ENCODE results near the gene PPP3R1. TPM values are rescaled to one million over a fixed set of nuclear protein-coding genes. Genes with fewer than 3 reads are reported as not detected.

The PPP3R1 gene
- total and polyA plus RNA-seq, 9 of the 15 experiments (the other 6 are each of a cell fraction or from before 2014, with no cell fraction given): 3.7 to 70.0 (median 24.8) TPM

GRCh38 chr2:68251855-68252399 is 405 bp downstream of the PPP3R1 start (continued):
- TF ChIP-seq NFIC (IDR thresholded peaks at IDR 0.05): 0 out of 2 replicates have a peak, but pooled peaks have one; percentile 9
- no peak for TF ChIP-seq IRF2 (CRISPR knock-in tag; IDR thresholded peaks at IDR 0.05)
- TF ChIP-seq ZFP36 (IDR thresholded peaks at IDR 0.05; ENCODE audit: low read depth, low read length, partially characterized antibody): no peak
- no peak for TF ChIP-seq PHF20 (IDR thresholded peaks at IDR 0.05; ENCODE audit: partially characterized antibody)
- no peak for TF ChIP-seq ZNF561 (CRISPR knock-in tag; conservative IDR thresholded peaks at IDR 0.05)
- TF ChIP-seq ZNF232 (CRISPR knock-in tag; IDR thresholded peaks at IDR 0.05): no peak
- TF ChIP-seq BRF2 (IDR thresholded peaks at IDR 0.05; ENCODE audit: borderline replicate concordance, insufficient read depth, insufficient read length): no peak
- peak; percentile 29; the same call in 1 of the 2 replicates for TF ChIP-seq PHF8 (IDR thresholded peaks at IDR 0.05; ENCODE audit: borderline replicate concordance, low read length)
- no peak for TF ChIP-seq XRCC3 (IDR thresholded peaks at IDR 0.05)
- TF ChIP-seq, protein P1, sequence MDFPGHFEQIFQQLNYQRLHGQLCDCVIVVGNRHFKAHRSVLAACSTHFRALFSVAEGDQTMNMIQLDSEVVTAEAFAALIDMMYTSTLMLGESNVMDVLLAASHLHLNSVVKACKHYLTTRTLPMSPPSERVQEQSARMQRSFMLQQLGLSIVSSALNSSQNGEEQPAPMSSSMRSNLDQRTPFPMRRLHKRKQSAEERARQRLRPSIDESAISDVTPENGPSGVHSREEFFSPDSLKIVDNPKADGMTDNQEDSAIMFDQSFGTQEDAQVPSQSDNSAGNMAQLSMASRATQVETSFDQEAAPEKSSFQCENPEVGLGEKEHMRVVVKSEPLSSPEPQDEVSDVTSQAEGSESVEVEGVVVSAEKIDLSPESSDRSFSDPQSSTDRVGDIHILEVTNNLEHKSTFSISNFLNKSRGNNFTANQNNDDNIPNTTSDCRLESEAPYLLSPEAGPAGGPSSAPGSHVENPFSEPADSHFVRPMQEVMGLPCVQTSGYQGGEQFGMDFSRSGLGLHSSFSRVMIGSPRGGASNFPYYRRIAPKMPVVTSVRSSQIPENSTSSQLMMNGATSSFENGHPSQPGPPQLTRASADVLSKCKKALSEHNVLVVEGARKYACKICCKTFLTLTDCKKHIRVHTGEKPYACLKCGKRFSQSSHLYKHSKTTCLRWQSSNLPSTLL (IDR thresholded peaks at IDR 0.05): no peak
- no peak for TF ChIP-seq CHD4 (IDR thresholded peaks at IDR 0.05; ENCODE audit: insufficient read depth, insufficient replicate concordance, low read depth, low read length, poor library complexity, severe bottlenecking)
- TF ChIP-seq ZNF133 (CRISPR knock-in tag; IDR thresholded peaks at IDR 0.05): no peak
- TF ChIP-seq PHTF2 (CRISPR knock-in tag; IDR thresholded peaks at IDR 0.05): no peak
- TF ChIP-seq, protein P2, sequence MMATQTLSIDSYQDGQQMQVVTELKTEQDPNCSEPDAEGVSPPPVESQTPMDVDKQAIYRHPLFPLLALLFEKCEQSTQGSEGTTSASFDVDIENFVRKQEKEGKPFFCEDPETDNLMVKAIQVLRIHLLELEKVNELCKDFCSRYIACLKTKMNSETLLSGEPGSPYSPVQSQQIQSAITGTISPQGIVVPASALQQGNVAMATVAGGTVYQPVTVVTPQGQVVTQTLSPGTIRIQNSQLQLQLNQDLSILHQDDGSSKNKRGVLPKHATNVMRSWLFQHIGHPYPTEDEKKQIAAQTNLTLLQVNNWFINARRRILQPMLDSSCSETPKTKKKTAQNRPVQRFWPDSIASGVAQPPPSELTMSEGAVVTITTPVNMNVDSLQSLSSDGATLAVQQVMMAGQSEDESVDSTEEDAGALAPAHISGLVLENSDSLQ (IDR thresholded peaks at IDR 0.05): no peak
- no peak for TF ChIP-seq HSF4 (CRISPR knock-in tag; IDR thresholded peaks at IDR 0.05; ENCODE audit: borderline replicate concordance)
- TF ChIP-seq MTA1 (IDR thresholded peaks at IDR 0.05; ENCODE audit: borderline replicate concordance): no peak
- TF ChIP-seq ELF1 (tag; IDR thresholded peaks at IDR 0.05): no peak
- TF ChIP-seq, protein P3, sequence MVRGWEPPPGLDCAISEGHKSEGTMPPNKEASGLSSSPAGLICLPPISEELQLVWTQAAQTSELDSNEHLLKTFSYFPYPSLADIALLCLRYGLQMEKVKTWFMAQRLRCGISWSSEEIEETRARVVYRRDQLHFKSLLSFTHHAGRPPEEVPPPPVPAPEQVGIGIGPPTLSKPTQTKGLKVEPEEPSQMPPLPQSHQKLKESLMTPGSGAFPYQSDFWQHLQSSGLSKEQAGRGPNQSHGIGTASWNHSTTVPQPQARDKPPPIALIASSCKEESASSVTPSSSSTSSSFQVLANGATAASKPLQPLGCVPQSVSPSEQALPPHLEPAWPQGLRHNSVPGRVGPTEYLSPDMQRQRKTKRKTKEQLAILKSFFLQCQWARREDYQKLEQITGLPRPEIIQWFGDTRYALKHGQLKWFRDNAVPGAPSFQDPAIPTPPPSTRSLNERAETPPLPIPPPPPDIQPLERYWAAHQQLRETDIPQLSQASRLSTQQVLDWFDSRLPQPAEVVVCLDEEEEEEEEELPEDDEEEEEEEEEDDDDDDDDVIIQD (CRISPR knock-in tag; IDR thresholded peaks at IDR 0.05): no peak
- TF ChIP-seq, protein P4, sequence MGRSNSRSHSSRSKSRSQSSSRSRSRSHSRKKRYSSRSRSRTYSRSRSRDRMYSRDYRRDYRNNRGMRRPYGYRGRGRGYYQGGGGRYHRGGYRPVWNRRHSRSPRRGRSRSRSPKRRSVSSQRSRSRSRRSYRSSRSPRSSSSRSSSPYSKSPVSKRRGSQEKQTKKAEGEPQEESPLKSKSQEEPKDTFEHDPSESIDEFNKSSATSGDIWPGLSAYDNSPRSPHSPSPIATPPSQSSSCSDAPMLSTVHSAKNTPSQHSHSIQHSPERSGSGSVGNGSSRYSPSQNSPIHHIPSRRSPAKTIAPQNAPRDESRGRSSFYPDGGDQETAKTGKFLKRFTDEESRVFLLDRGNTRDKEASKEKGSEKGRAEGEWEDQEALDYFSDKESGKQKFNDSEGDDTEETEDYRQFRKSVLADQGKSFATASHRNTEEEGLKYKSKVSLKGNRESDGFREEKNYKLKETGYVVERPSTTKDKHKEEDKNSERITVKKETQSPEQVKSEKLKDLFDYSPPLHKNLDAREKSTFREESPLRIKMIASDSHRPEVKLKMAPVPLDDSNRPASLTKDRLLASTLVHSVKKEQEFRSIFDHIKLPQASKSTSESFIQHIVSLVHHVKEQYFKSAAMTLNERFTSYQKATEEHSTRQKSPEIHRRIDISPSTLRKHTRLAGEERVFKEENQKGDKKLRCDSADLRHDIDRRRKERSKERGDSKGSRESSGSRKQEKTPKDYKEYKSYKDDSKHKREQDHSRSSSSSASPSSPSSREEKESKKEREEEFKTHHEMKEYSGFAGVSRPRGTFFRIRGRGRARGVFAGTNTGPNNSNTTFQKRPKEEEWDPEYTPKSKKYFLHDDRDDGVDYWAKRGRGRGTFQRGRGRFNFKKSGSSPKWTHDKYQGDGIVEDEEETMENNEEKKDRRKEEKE (IDR thresholded peaks at IDR 0.05; ENCODE audit: borderline replicate concordance in 1 of 2, control insufficient read depth in 1 of 2, low read depth in 2 of 2, low read length in 1 of 2): no peak
- TF ChIP-seq POLR2H (tag; IDR thresholded peaks at IDR 0.05; ENCODE audit: low read depth): no peak

Measured in K562 (cell line).